GM10266 (cell line): ENCODE data around the gene KRT9.
"Not testable (repeated sequence)": the region's sequence is repeated elsewhere in the genome, so short reads cannot be mapped to it uniquely, and the experiment has no call there.

Experiments
- DNase-seq: peaks from one replicate; pipeline ENCODE4 v3.0.0; 2012; ENCODE audit errors: extremely low spot score
- CTCF ChIP-seq: IDR thresholded peaks from 2 replicates; pipeline ENCODE4 v1.5.1; 2012; ENCODE audit warnings: mild to moderate bottlenecking, low read depth; ENCODE audit not compliant: control insufficient read depth, insufficient read depth; ENCODE audit errors: missing control alignments

KRT9 gene

GRCh38 chr17:41571561-41572434 lies at the start of gene KRT9:
Gene KRT9, minus strand, starts transcription at chr17:41572059. Its CDS starts 67 bp downstream, at chr17:41571992.
- DNase-seq, result no peak
- no peak for TF ChIP-seq CTCF

GRCh38 chr17:41621435-41621817 lies 49.6 kb upstream of the KRT9 start:
- not testable (repeated sequence) for DNase-seq

GRCh38 chr17:41620583-41621434 lies 49.0 kb upstream of the KRT9 start:
- DNase-seq, result no peak
- no peak for TF ChIP-seq CTCF

GRCh38 chr17:41619927-41620582 lies 48.2 kb upstream of the KRT9 start:
- not testable (repeated sequence) for DNase-seq

- DNase-seq, result no peak
- no peak for TF ChIP-seq CTCF
These were observed 47.4 kb upstream of the KRT9 start for GRCh38 chr17:41619036-41619926.

GRCh38 chr17:41618341-41619035 lies 46.6 kb upstream of the KRT9 start:
- no peak for TF ChIP-seq CTCF
- DNase-seq, result no peak

- no peak for DNase-seq
- TF ChIP-seq CTCF, result no peak
These were observed 45.8 kb upstream of the KRT9 start for GRCh38 chr17:41617698-41618097.
